Chondrocyte (in vitro differentiated cells): ENCODE data around the gene WDR93. TPM values are rescaled to one million over a fixed set of nuclear protein-coding genes. Genes with fewer than 3 reads are reported as not detected.

Experiments used
- DNase-seq: peaks from one replicate; pipeline ENCODE4 v3.0.0; 2021; ENCODE audit warnings: mixed read lengths, low spot score
- H3K27ac Mint-ChIP-seq: one replicate; pipeline ENCODE4 v1.8.0; 2021; ENCODE audit warnings: mild to moderate bottlenecking, moderate library complexity, mixed read lengths; ENCODE audit not compliant: unreplicated experiment
- H3K27me3 Mint-ChIP-seq: 2 replicates; pipeline ENCODE4 v1.8.0; 2021; ENCODE audit warnings: low read depth, mixed read lengths
- H3K36me3 Mint-ChIP-seq: 2 replicates; pipeline ENCODE4 v1.8.0; 2021; ENCODE audit warnings: low read depth, mixed read lengths
- H3K4me1 Mint-ChIP-seq: 2 replicates; pipeline ENCODE4 v1.8.0; 2021; ENCODE audit warnings: low read depth, mild to moderate bottlenecking, mixed read lengths
- H3K4me3 Mint-ChIP-seq: one replicate; pipeline ENCODE4 v1.8.0; 2021; ENCODE audit warnings: mild to moderate bottlenecking, moderate library complexity, mixed read lengths; ENCODE audit not compliant: unreplicated experiment
- H3K9me3 Mint-ChIP-seq: 2 replicates; pipeline ENCODE4 v1.8.0; 2021; ENCODE audit warnings: low read depth, mixed read lengths
- total RNA-seq: library from RNA; stranded (reverse); gene quantifications from 3 replicates; pipeline ENCODE4 v1.2.1, GENCODE V29; 2021
- TF ChIP-seq, protein P1 (sequence below): fragments of 200-600 bp; sonication (generic); IDR thresholded peaks from 2 replicates; pipeline ENCODE4 v1.5.0; 2021; ENCODE audit warnings: antibody characterized with exemption, mild to moderate bottlenecking, moderate library complexity

The WDR93 gene
- total RNA-seq, 1 donor from 2014 or later = not detected

- no peaks in the 10 kb centered on the region for H3K9me3 Mint-ChIP-seq
- no peak overlapping the region for H3K4me3 Mint-ChIP-seq
- TF ChIP-seq, protein P1, sequence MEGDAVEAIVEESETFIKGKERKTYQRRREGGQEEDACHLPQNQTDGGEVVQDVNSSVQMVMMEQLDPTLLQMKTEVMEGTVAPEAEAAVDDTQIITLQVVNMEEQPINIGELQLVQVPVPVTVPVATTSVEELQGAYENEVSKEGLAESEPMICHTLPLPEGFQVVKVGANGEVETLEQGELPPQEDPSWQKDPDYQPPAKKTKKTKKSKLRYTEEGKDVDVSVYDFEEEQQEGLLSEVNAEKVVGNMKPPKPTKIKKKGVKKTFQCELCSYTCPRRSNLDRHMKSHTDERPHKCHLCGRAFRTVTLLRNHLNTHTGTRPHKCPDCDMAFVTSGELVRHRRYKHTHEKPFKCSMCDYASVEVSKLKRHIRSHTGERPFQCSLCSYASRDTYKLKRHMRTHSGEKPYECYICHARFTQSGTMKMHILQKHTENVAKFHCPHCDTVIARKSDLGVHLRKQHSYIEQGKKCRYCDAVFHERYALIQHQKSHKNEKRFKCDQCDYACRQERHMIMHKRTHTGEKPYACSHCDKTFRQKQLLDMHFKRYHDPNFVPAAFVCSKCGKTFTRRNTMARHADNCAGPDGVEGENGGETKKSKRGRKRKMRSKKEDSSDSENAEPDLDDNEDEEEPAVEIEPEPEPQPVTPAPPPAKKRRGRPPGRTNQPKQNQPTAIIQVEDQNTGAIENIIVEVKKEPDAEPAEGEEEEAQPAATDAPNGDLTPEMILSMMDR = no peak
- H3K27ac Mint-ChIP-seq = no peak overlapping the region
- H3K36me3 Mint-ChIP-seq = no peaks in the 10 kb centered on the region
- no peaks in the 10 kb centered on the region for H3K27me3 Mint-ChIP-seq
- DNase-seq = no peak
- H3K4me1 Mint-ChIP-seq = peaks cover 6% of the 10 kb centered on the region
Observed at GRCh38 chr15:89745131-89745530, 54.5 kb downstream of the WDR93 start.

DNA sequence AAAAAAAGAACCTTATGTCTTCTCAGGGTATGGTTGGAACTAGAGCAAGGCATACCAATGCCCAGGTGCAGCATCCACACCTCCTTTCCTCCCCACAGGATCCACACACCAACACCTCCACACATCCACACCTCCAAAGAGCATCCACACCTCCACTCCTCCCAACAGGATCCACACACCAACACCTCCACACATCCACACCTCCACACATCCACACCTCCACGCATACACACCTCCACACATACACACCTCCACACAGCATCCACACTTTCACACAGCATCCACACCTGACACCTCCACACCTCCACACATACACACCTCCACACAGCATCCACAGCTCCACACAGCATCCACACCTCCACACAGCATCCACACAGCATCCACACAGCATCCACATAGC lies 55.2 kb downstream of the WDR93 start:
- no peaks in the 10 kb centered on the region for H3K36me3 Mint-ChIP-seq
- H3K4me3 Mint-ChIP-seq = no peak overlapping the region
- DNase-seq = no peak
- no peaks in the 10 kb centered on the region for H3K9me3 Mint-ChIP-seq
- H3K27ac Mint-ChIP-seq = no peak overlapping the region
- H3K4me1 Mint-ChIP-seq = peaks cover 5% of the 10 kb centered on the region
- H3K27me3 Mint-ChIP-seq = no peaks in the 10 kb centered on the region
- TF ChIP-seq, protein P1 = no peak

GRCh38 chr15:89746386-89746780 lies 55.8 kb downstream of the WDR93 start:
- DNase-seq = no peak
- Mint-ChIP-seq H3K27me3 (no peaks in the 10 kb centered on the region), H3K9me3 (no peaks in the 10 kb centered on the region), H3K36me3 (no peaks in the 10 kb centered on the region), H3K4me3 (no peak overlapping the region), H3K4me1 (peaks cover 5% of the 10 kb centered on the region), H3K27ac (no peak overlapping the region)
- TF ChIP-seq, protein P1 = no peak

DNA sequence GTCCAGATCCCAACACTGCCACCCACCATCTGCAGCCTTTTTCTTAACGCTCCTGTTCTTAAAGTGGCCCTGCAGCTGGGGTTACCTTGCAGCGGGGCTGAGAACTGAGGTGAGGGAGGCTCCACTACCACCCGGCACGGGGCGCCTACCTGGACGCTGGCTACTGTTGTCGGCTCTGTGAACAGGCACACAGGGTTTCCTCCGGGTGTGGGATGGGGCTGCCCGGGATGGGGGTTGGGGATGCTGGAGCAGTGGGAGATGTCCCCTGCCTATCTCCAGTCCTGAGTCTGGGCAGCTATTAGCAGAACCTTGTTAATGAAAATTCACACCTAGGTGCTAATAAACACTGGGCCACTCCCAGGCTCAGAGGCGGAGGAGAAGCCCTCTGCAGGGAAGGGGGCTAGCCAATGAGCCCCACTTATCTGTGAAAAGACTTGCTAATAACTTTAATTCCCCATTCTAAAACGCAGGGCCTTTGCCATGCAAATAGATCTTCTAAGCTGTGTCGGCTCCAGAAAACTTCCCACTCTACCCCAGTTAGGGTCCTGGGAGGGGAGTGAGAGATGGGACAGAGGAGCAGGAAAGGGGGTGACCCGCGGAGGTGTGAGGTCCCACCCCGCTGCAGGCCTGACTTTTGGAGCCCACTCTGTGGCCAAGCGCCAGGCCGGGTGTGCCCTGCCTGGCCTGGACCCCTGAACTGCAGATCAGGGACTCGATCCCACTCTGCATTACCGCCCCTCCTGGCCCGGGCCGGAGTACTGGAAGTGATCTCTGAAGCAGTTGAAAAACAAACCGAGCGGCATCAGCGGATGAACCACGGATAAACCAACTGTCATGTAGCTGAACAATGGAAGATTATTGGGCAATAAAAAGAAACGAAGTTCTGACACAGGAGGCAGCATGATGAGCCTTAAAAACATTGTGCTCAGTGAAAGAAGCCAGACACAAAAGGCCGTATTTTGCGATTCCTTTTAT lies 57.4 kb downstream of the WDR93 start:
- no peaks in the 10 kb centered on the region for H3K9me3 Mint-ChIP-seq
- DNase-seq = no peak
- H3K36me3 Mint-ChIP-seq = no peaks in the 10 kb centered on the region
- TF ChIP-seq, protein P1 = no peak
- no peaks in the 10 kb centered on the region for H3K27me3 Mint-ChIP-seq
- no peak overlapping the region for H3K4me3 Mint-ChIP-seq
- peaks cover 5% of the 10 kb centered on the region for H3K4me1 Mint-ChIP-seq
- H3K27ac Mint-ChIP-seq = no peak overlapping the region

DNA sequence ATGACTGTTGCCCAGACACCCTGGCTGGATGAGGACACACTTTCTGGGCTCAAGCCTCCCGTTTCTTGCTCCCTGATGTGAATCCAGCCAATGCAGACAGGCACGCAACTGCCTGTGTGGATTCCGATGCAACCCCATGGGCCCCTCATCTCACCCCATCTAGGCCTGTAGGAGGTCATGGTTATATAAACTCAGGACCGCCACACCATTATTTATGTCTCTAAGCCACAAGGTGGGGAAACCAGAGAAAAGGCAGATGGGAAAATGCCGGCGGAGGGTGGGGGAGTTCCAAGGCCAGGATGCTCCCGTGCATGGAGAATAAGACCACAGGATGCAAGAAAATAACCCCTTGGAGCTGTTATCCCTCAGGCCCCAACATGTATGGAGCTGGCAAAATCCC lies 58.4 kb downstream of the WDR93 start:
- no peaks in the 10 kb centered on the region for H3K9me3 Mint-ChIP-seq
- H3K4me1 Mint-ChIP-seq = peaks cover 5% of the 10 kb centered on the region
- H3K27me3 Mint-ChIP-seq = no peaks in the 10 kb centered on the region
- DNase-seq = no peak
- TF ChIP-seq, protein P1 = no peak
- H3K36me3 Mint-ChIP-seq = no peaks in the 10 kb centered on the region
- no peak overlapping the region for H3K27ac Mint-ChIP-seq
- no peak overlapping the region for H3K4me3 Mint-ChIP-seq
